SU-DHL-6 (cell line): ENCODE results near the gene ACAP1.
"Not testable (repeated sequence)": the region's sequence is repeated elsewhere in the genome, so short reads cannot be mapped to it uniquely, and the experiment has no call there.

Experiments used
- H2AFZ ChIP-seq: fragments of 200-600 bp; sonication (generic); 2 replicates; pipeline ENCODE4 v1.6.1; 2014; ENCODE audit warnings: low read depth, mild to moderate bottlenecking, moderate library complexity, mixed read lengths, antibody characterized with exemption, low read length; ENCODE audit not compliant: severe bottlenecking
- H3F3A ChIP-seq: fragments of 200-600 bp; shearing (Covaris generic); 2 replicates; pipeline ENCODE4 v1.6.0; 2016; ENCODE audit warnings: antibody characterized with exemption, mild to moderate bottlenecking; ENCODE audit not compliant: insufficient read depth
- H3K27ac ChIP-seq: fragments of 200-600 bp; sonication (generic); 2 replicates; pipeline ENCODE4 v1.5.1; 2016; ENCODE audit warnings: low read depth, mild to moderate bottlenecking, low read length, moderate library complexity, mixed read lengths
- H3K27me3 ChIP-seq: fragments of 200-600 bp; sonication (generic), shearing (Covaris generic); 2 replicates; pipeline ENCODE4 v1.6.0; 2014; ENCODE audit warnings: mild to moderate bottlenecking, low read length
- H3K36me3 ChIP-seq: fragments of 200-600 bp; sonication (generic); 2 replicates; pipeline ENCODE4 v1.6.1; 2014; ENCODE audit warnings: mild to moderate bottlenecking, low read length, mixed read lengths
- H3K4me2 ChIP-seq: fragments of 300-600, 200-600 bp; shearing (Covaris generic), sonication (generic); 2 replicates; pipeline ENCODE4 v1.6.0; 2014; ENCODE audit warnings: low read length, low read depth, mild to moderate bottlenecking; ENCODE audit not compliant: poor library complexity, severe bottlenecking
- H3K4me3 ChIP-seq: fragments of 200-600 bp; sonication (generic); 2 replicates; pipeline ENCODE4 v1.5.1; 2014; ENCODE audit warnings: antibody characterized with exemption, low read length, mild to moderate bottlenecking, mixed read lengths; ENCODE audit not compliant: insufficient read depth, poor library complexity, severe bottlenecking
- H3K79me2 ChIP-seq: fragments of 200-600 bp; sonication (generic); 2 replicates; pipeline ENCODE4 v1.6.1; 2014; ENCODE audit warnings: mild to moderate bottlenecking, low read length, moderate library complexity; ENCODE audit not compliant: insufficient read depth
- H3K9ac ChIP-seq: fragments of 200-600 bp; sonication (generic); 2 replicates; pipeline ENCODE4 v1.7.0; 2014; ENCODE audit warnings: mild to moderate bottlenecking, low read length
- H3K9me2 ChIP-seq: fragments of 200-600 bp; sonication (generic); replicated peaks from 2 replicates; pipeline ENCODE4 v1.6.1; 2014; ENCODE audit warnings: low read length; ENCODE audit not compliant: insufficient read depth
- H3K9me3 ChIP-seq: fragments of 200-600 bp; sonication (generic); 2 replicates; pipeline ENCODE4 v1.6.1; 2014; ENCODE audit warnings: low read length, mixed read lengths; ENCODE audit not compliant: insufficient read depth
- H4K20me1 ChIP-seq: fragments of 200-600 bp; sonication (generic); 2 replicates; pipeline ENCODE4 v1.6.1; 2014; ENCODE audit warnings: low read depth, mild to moderate bottlenecking, antibody characterized with exemption, low read length, moderate library complexity, mixed read lengths
- EZH2phosphoT487 ChIP-seq: fragments of 200-600 bp; sonication (generic), shearing (Covaris generic); conservative IDR thresholded peaks from 2 replicates; pipeline ENCODE4 v1.6.1; 2018; ENCODE audit warnings: mild to moderate bottlenecking, antibody characterized with exemption, low read length, moderate library complexity, mixed read lengths
- TF ChIP-seq, protein P1 (sequence below): fragments of 200-600 bp; sonication (generic); IDR thresholded peaks from one replicate; pipeline ENCODE4 v1.5.1; 2017; ENCODE audit warnings: antibody characterized with exemption, mild to moderate bottlenecking, low read length, moderate library complexity; ENCODE audit not compliant: insufficient read depth, poor library complexity, severe bottlenecking

ACAP1 gene

GRCh38 chr17:7330638-7331015, 5.7 kb upstream of the ACAP1 start:
- Histone ChIP-seq H4K20me1 (no peaks in the 10 kb centered on the region), H3K9me3 (no peaks in the 10 kb centered on the region), H3K9ac (peak overlapping the region; percentile 94), H3K27ac (peak overlapping the region; percentile 89), H2AFZ (peak overlapping the region; percentile 50), H3K4me2 (peak overlapping the region; percentile 69), H3F3A (peaks cover 9% of the 10 kb centered on the region), H3K4me3 (peak overlapping the region; percentile 99), H3K27me3 (no peaks in the 10 kb centered on the region), H3K79me2 (peaks cover 17% of the 10 kb centered on the region; the same call in 1 of the 2 replicates), H3K9me2 (no peaks in the 10 kb centered on the region), H3K36me3 (no peaks in the 10 kb centered on the region)
- TF ChIP-seq EZH2phosphoT487: no peak
- TF ChIP-seq, protein P1, sequence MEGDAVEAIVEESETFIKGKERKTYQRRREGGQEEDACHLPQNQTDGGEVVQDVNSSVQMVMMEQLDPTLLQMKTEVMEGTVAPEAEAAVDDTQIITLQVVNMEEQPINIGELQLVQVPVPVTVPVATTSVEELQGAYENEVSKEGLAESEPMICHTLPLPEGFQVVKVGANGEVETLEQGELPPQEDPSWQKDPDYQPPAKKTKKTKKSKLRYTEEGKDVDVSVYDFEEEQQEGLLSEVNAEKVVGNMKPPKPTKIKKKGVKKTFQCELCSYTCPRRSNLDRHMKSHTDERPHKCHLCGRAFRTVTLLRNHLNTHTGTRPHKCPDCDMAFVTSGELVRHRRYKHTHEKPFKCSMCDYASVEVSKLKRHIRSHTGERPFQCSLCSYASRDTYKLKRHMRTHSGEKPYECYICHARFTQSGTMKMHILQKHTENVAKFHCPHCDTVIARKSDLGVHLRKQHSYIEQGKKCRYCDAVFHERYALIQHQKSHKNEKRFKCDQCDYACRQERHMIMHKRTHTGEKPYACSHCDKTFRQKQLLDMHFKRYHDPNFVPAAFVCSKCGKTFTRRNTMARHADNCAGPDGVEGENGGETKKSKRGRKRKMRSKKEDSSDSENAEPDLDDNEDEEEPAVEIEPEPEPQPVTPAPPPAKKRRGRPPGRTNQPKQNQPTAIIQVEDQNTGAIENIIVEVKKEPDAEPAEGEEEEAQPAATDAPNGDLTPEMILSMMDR: no peak

DNA sequence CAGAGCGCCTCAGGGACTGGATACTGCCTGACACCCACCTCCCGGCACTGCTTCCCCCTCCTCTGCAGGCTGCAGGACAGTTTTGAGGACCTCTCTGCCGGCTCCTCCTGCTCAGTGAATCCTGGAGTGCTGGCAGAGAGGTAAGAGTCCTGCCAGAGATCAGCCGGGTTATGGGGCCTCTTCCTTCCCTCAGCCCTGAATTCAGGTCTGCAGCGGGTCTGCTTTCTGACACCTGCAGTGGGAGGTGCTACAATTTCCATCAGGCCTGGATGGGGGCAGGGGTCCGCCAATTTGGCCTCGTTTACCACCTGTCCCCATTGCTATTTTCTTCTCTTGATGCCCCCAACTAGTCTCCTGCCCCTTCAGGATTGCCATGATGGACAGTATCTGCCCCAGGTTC, 4.2 kb upstream of the ACAP1 start:
- Histone ChIP-seq H4K20me1 (no peaks in the 10 kb centered on the region), H3K4me3 (no peak overlapping the region), H3K27me3 (no peaks in the 10 kb centered on the region), H3K9ac (no peak overlapping the region), H2AFZ (no peak overlapping the region), H3K27ac (no peak overlapping the region), H3K36me3 (no peaks in the 10 kb centered on the region), H3F3A (peaks cover 10% of the 10 kb centered on the region), H3K4me2 (no peak overlapping the region), H3K79me2 (peaks cover 23% of the 10 kb centered on the region; the same call in 1 of the 2 replicates), H3K9me3 (no peaks in the 10 kb centered on the region), H3K9me2 (no peaks in the 10 kb centered on the region)
- no peak for TF ChIP-seq EZH2phosphoT487
- TF ChIP-seq, protein P1: no peak

DNA sequence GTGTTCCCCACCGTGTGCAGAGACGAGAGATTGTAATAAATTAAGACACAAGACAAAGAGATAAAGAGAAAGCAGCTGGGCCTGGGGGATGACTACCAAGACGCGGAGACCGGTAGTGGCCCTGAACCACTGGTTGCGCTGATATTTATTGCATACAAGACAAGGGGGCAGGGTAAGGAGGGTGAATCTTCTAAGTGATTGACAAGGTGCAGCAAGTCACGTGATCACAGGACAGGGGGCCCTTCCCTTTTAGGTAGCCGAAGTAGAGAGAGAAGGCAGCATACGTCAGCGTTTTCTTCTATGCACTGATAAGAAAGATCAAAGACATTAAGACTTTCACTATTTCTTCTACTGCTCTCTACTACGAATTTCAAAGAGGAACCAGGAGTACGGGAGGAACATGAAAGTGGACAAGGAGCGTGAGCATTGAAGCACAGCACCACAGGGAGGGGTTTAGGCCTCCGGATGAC, 3.7 kb upstream of the ACAP1 start:
- H3K27me3 ChIP-seq, H4K20me1 ChIP-seq, H3K9me3 ChIP-seq, H3K36me3 ChIP-seq, H3K4me2 ChIP-seq, H2AFZ ChIP-seq, H3K9ac ChIP-seq, H3K9me2 ChIP-seq, H3K27ac ChIP-seq, H3K4me3 ChIP-seq: not testable (repeated sequence)
- Histone ChIP-seq H3K79me2 (peaks cover 23% of the 10 kb centered on the region; the same call in 1 of the 2 replicates), H3F3A (peaks cover 14% of the 10 kb centered on the region)

DNA sequence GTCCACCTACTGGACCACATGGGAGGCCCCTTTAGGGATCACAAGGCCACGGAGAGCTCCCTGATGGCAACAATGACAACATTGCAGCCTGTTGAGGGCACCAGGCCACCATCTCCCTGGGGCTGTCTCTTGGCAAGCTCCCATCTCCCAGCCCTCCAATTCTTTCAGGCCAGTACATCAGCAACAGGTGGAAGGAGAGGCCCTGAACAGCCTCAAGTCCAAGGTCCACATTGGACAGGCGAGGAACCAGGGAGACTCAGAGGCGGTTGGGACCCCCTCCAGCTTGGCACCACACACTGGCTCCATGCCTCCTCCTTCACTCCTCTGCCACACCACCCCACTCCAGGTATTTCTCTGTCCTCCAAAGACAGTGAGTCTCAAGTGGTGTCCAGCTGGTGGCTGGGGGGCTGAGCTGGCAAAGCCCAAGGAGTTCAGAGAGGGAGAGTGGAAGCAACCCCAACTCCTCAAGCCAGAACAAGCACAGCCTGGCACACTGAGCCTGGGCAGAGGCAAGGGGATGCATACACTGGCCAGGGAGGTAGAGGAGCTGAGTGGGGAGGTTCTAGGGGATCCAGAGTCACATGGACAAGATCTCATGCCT, 1.3 kb upstream of the ACAP1 start:
- Histone ChIP-seq H2AFZ (no peak overlapping the region), H3K36me3 (no peaks in the 10 kb centered on the region; the same call in 1 of the 2 replicates), H3K9me2 (no peaks in the 10 kb centered on the region), H4K20me1 (no peaks in the 10 kb centered on the region), H3K4me3 (no peak overlapping the region), H3K79me2 (peaks cover 12% of the 10 kb centered on the region; the same call in 1 of the 2 replicates), H3K27ac (no peak overlapping the region), H3F3A (peaks cover 13% of the 10 kb centered on the region), H3K27me3 (no peaks in the 10 kb centered on the region), H3K4me2 (no peak overlapping the region), H3K9ac (no peak overlapping the region), H3K9me3 (no peaks in the 10 kb centered on the region)
- TF ChIP-seq, protein P1: no peak
- TF ChIP-seq EZH2phosphoT487: no peak

GRCh38 chr17:7335765-7336164, 564 bp upstream of the ACAP1 start:
- Histone ChIP-seq H2AFZ (peak overlapping the region; percentile 55), H3K4me2 (peak overlapping the region; percentile 87), H3K4me3 (peak overlapping the region; percentile 75), H3K79me2 (peaks cover 12% of the 10 kb centered on the region; the same call in 1 of the 2 replicates), H3K9ac (peak overlapping the region; percentile 86), H3K27ac (peak overlapping the region; percentile 79; the same call in 1 of the 2 replicates)
- not testable (repeated sequence) for H4K20me1 ChIP-seq, H3K36me3 ChIP-seq, H3K9me3 ChIP-seq, H3K27me3 ChIP-seq, H3K9me2 ChIP-seq, H3F3A ChIP-seq
